Duodenal mucosa (tissue), 2 donors: Measurements from ENCODE around the gene MICAL2.

Source experiments
- H3K27ac ChIP-seq: one replicate; pipeline ENCODE4 v1.7.0; 2013; ENCODE audit warnings: low read depth, low read length
- H3K27me3 ChIP-seq, 2 donors: one replicate each; pipeline ENCODE4 v1.7.0; 2013; ENCODE audit warnings: low read length in 2 of 2, control low read depth in 1 of 2; ENCODE audit not compliant: insufficient read depth in 2 of 2, control insufficient read depth in 1 of 2
- H3K36me3 ChIP-seq, 2 donors: one replicate each; pipeline ENCODE4 v1.7.0; 2013; ENCODE audit warnings: low read length in 2 of 2, control low read depth in 1 of 2; ENCODE audit not compliant: insufficient read depth in 2 of 2, control insufficient read depth in 1 of 2
- H3K4me1 ChIP-seq, 2 donors: one replicate each; pipeline ENCODE4 v1.7.0; 2013; ENCODE audit warnings: low read length in 2 of 2, control low read depth in 1 of 2; ENCODE audit not compliant: insufficient read depth in 2 of 2, control insufficient read depth in 1 of 2
- H3K4me3 ChIP-seq, 2 donors: one replicate each; pipeline ENCODE4 v1.7.0; 2013; ENCODE audit warnings: low read length in 2 of 2, low read depth in 1 of 2
- H3K9ac ChIP-seq, 2 donors: one replicate each; pipeline ENCODE4 v1.7.0; 2013; ENCODE audit warnings: low read length in 2 of 2, low read depth in 1 of 2
- H3K9me3 ChIP-seq, 2 donors: one replicate each; pipeline ENCODE4 v1.7.0; 2013; ENCODE audit warnings: low read length in 2 of 2, control low read depth in 1 of 2; ENCODE audit not compliant: control insufficient read depth in 1 of 2

The MICAL2 gene

DNA sequence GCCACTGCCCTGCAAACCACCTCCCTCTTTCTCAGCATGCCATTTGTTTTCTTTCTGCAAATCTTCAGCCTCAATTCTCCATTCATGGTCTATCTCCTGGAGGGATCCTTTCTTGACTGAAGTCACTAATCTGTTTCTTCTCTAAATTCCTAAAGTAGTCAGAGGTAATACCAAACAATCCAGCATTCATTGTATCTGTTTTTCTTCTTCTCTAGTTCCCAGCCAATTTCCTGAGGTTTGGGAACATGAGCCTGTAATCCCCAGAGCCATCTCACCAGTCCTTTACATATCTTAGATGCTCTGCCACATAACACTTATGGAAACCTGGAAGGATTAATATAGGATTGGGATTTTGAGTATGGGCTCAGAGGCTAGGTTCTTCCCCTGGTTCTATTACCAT is 86.5 kb downstream of the MICAL2 start:
- Histone ChIP-seq H3K9me3 (no peaks in the 10 kb centered on the region), H3K27me3 (no peaks in the 10 kb centered on the region), H3K4me1 (peaks cover 32 to 34% of the 10 kb centered on the region in 2 donors), H3K4me3 (peak overlapping the region; percentile 19 to 25), H3K27ac (no peak overlapping the region), H3K36me3 (peaks cover 0 to 14% of the 10 kb centered on the region in 2 donors), H3K9ac (no peak overlapping the region)

DNA sequence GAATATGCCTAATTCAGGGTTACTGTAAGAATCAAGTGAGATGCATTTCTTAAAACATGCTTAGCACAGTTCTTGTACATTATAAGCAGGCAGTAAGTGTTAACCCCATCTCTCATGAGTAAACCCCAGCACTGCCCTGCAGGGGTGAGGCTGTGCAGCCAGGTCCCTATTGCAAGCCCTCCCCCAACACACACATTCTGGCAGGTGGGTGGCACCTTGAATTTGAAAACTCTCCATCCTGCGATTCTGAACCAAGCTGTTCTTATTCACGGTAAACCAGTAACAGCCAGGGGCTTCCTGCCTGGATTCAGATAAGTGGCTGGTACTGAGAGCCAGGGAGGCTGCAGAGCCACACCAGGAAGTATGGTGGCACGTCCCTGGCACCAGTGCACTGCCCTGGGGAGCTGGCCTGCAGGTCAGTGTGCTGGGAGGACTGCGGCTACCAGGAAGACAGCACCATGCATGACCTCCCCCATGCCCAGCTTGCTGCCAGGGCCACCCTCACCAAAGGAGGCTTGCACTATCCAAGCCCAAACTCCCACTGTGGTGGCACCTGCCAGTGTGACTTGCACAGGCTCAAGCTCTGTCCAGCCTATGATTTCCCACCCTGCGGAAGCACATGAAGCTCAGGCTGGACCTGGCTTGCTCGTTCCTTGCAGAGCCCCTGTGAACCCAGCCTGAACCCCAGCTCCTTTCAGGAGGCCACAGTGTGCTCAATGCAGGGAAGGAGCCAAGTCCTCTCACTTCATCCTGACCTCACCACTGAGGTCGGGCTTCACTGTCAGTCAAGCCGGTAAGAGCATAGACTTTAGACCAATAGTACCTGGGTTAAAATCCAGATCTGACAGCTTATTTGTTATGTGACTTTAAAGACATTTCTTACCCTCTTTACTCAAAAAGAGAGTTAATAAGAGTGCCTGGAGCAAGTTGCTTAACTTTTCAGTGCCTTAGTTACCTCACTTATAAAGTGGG is 88.1 kb downstream of the MICAL2 start:
- no peak overlapping the region for H3K27ac ChIP-seq
- H3K4me1 ChIP-seq: peaks cover 30 to 32% of the 10 kb centered on the region in 2 donors

DNA sequence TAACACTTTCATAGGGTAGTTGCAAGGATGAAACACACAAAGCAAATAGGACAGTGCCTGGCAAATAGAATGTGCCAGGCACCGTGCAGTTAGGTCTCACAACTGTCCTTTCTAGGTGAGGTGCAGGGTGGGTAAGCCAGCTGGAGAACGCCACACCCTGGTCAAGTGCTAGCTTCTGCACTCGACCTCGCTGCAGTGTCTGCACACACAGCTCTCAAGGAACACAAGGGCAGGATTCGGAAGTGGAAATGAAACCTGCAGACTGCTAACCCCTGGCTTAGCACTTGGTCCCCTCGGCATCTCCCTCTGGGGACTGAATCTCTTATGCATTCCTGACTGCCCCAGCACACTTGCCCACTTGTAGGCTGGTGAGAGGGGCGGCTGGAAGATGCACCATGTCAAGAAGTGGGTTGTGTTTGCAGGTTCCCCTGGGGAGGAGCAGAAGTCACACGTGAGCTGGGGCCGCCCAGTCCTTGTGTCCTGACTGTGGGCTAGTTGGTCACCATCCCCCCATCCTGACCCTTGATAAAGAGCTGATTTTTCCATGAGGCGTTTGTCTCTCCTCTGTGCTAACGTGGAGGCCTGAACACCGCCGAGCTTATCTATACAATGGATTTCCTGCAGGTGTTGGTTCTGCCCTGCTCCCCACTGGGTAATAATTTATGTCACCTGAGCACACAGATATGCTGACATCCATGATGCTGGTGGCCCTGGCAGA is 89.0 kb downstream of the MICAL2 start:
- Histone ChIP-seq H3K27ac (no peak overlapping the region), H3K27me3 (no peaks in the 10 kb centered on the region), H3K9ac (peak overlapping the region in 1 of 2 donors; percentile 4), H3K36me3 (peaks cover 0 to 16% of the 10 kb centered on the region in 2 donors), H3K9me3 (no peaks in the 10 kb centered on the region), H3K4me3 (peak overlapping the region in 1 of 2 donors; percentile 36), H3K4me1 (peaks cover 30 to 32% of the 10 kb centered on the region in 2 donors)

More for the DNA sequence above, 88.1 kb downstream of the MICAL2 start:
- peak overlapping the region in 1 of 2 donors; percentile 4 for H3K9ac ChIP-seq
- H3K36me3 ChIP-seq: peaks cover 0 to 13% of the 10 kb centered on the region in 2 donors
- H3K27me3 ChIP-seq: no peaks in the 10 kb centered on the region
- H3K9me3 ChIP-seq: no peaks in the 10 kb centered on the region
- no peak overlapping the region for H3K4me3 ChIP-seq

GRCh38 chr11:12200279-12200990 is 90.0 kb downstream of the MICAL2 start:
- Histone ChIP-seq H3K4me3 (no peak overlapping the region), H3K36me3 (peaks cover 0 to 27% of the 10 kb centered on the region in 2 donors), H3K9ac (no peak overlapping the region), H3K27me3 (no peaks in the 10 kb centered on the region), H3K9me3 (no peaks in the 10 kb centered on the region), H3K4me1 (peaks cover 30 to 32% of the 10 kb centered on the region in 2 donors), H3K27ac (no peak overlapping the region)

DNA sequence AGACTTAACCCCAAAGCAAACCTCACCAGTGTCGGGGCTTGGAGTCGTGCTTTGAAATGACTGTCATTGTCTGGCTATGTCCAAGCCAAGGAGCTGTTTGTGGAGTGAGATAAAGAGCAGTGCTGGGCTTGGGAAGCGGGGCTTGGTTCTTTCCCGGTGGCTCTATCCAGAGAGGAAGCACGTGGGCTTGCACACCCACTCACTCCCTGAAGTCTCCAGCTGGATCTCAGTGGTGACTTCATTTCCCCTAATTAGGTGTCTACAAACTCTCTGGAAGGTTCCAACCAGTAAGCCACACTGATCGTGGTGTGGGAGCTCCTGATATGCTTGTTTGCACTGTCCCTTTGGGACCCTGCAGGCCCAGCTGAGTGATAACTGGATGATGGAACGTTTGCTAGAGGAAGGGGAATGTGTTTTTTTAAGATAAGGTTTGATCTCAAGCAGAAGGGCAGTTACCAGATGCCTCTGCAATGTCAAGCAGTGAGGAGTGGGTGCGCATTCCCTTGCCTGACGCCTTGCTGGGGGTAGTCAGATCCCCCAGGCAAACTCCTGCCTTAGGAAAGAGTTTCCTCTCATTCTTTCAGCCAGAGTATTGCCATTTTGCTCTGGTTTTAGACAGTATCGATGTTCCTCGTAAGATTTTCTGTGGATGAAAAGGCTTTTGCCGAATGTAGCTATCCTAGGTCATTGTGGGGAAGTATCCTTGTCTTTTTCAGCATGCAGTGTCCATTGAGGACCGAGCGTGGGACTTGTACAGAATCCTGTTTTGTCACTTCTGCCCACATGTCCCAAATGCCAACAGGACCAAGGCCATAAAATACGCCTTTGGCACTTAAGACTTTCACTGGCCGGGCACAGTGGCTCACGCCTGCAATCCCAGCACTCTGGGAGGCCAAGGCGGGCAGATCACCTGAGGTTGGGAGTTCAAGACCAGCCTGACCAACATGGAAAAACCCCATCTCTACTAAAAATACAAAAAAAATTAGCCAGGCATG is 90.9 kb downstream of the MICAL2 start:
- no peak overlapping the region for H3K4me3 ChIP-seq
- peaks cover 0 to 31% of the 10 kb centered on the region in 2 donors for H3K36me3 ChIP-seq
- H3K9me3 ChIP-seq: no peaks in the 10 kb centered on the region
- H3K4me1 ChIP-seq: peaks cover 30 to 32% of the 10 kb centered on the region in 2 donors
- H3K27ac ChIP-seq: no peak overlapping the region
- no peak overlapping the region for H3K9ac ChIP-seq
- no peaks in the 10 kb centered on the region for H3K27me3 ChIP-seq

- Histone ChIP-seq H3K9me3 (no peaks in the 10 kb centered on the region), H3K27me3 (no peaks in the 10 kb centered on the region), H3K27ac (no peak overlapping the region), H3K9ac (no peak overlapping the region), H3K36me3 (peaks cover 4 to 26% of the 10 kb centered on the region in 2 donors), H3K4me1 (peaks cover 33 to 39% of the 10 kb centered on the region in 2 donors), H3K4me3 (no peak overlapping the region)
These were observed 92.4 kb downstream of the MICAL2 start for GRCh38 chr11:12202661-12203310.

DNA sequence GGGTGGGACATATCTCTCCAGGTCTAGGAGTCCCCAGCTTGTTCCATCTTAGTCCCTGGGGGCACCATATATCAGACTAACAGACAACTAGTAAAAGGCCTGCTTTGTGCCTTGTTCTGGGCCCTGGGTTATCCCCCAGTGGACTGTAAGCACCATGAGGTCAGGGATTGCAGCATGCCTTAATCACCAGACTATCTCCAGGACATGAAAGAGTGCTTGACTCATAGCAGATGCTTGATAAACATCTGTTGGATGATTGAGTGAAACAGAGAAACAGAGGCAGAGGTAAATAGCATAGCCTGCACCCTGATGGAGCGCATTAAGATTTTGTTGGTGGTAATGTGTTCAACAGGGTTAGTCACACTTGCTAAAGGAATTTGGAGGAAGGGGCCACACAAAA is 94.1 kb downstream of the MICAL2 start:
- Histone ChIP-seq H3K27ac (no peak overlapping the region), H3K36me3 (peaks cover 13 to 30% of the 10 kb centered on the region in 2 donors)

GRCh38 chr11:12205330-12205729 is 94.9 kb downstream of the MICAL2 start:
- H3K36me3 ChIP-seq: peaks cover 17 to 38% of the 10 kb centered on the region in 2 donors
- no peak overlapping the region for H3K4me3 ChIP-seq
- H3K9ac ChIP-seq: no peak overlapping the region
- H3K9me3 ChIP-seq: no peaks in the 10 kb centered on the region
- no peak overlapping the region for H3K27ac ChIP-seq
- H3K27me3 ChIP-seq: no peaks in the 10 kb centered on the region
- H3K4me1 ChIP-seq: peaks cover 9 to 16% of the 10 kb centered on the region in 2 donors

More for the DNA sequence above, 94.1 kb downstream of the MICAL2 start:
- Histone ChIP-seq H3K9me3 (no peaks in the 10 kb centered on the region), H3K4me3 (no peak overlapping the region), H3K27me3 (no peaks in the 10 kb centered on the region), H3K4me1 (peaks cover 17 to 24% of the 10 kb centered on the region in 2 donors), H3K9ac (no peak overlapping the region)
